Peyer's patch (tissue), 4 donors: ENCODE results near the gene SASH1.

Source experiments
- CTCF ChIP-seq, 6 experiments: fragments of 450-650 bp in 4 of 6; fragments of 200-600 bp in 2 of 6; sonication (generic) in 1 of 6; IDR thresholded peaks; one replicate each; pipeline ENCODE4 v1.5.1; 2017 to 2019; ENCODE audit warnings: antibody characterized with exemption in 6 of 6, mild to moderate bottlenecking in 3 of 6, moderate library complexity in 1 of 6
- POLR2A ChIP-seq, 2 donors: fragments of 450-650 bp; IDR thresholded peaks; one replicate each; pipeline ENCODE4 v1.5.1; 2017; ENCODE audit warnings: antibody characterized with exemption in 2 of 2, mild to moderate bottlenecking in 2 of 2, moderate library complexity in 2 of 2

GRCh38 chr6:148471624-148472159, 129.1 kb downstream of the SASH1 start:
- TF ChIP-seq CTCF (IDR thresholded peaks at IDR 0.05), result no peak
- no peak for TF ChIP-seq POLR2A (IDR thresholded peaks at IDR 0.05)
